OCI-LY3 (cell line): ENCODE data around the gene GSG1L.

Experiments used
- H2AFZ ChIP-seq: fragments of 200-600, 300-600 bp; shearing (Covaris generic); 2 replicates; pipeline ENCODE4 v1.6.0; 2014; ENCODE audit warnings: antibody characterized with exemption, low read depth, low read length
- H3K27ac ChIP-seq: fragments of 200-600, 300-600 bp; sonication (generic); 2 replicates; pipeline ENCODE4 v1.5.1; 2014; ENCODE audit warnings: mild to moderate bottlenecking, low read length, moderate library complexity, mixed read lengths
- H3K27me3 ChIP-seq: fragments of 200-600, 300-600 bp; sonication (generic); 2 replicates; pipeline ENCODE4 v1.6.1; 2014; ENCODE audit warnings: low read depth, low read length, mixed read lengths
- H3K36me3 ChIP-seq: fragments of 200-600, 300-600 bp; sonication (generic); replicated peaks from 2 replicates; pipeline ENCODE3; 2014; ENCODE audit warnings: low read depth, low read length, mixed read lengths
- H3K4me1 ChIP-seq: fragments of 300-600, 200-600 bp; sonication (generic); 2 replicates; pipeline ENCODE4 v1.6.1; 2014; ENCODE audit warnings: low read length, mixed read lengths
- H3K4me2 ChIP-seq: fragments of 200-600, 300-600 bp; sonication (generic); 2 replicates; pipeline ENCODE4 v1.6.1; 2014; ENCODE audit warnings: low read length, mixed read lengths
- H3K4me3 ChIP-seq: fragments of 300-600, 200-600 bp; sonication (generic); 2 replicates; pipeline ENCODE4 v1.5.1; 2014; ENCODE audit warnings: antibody characterized with exemption, mild to moderate bottlenecking, low read length, moderate library complexity
- H3K79me2 ChIP-seq: fragments of 300-600, 200-600 bp; shearing (Covaris generic); 2 replicates; pipeline ENCODE4 v1.6.1; 2014; ENCODE audit warnings: mild to moderate bottlenecking, low read length, mixed read lengths
- H3K9ac ChIP-seq: fragments of 300-600, 200-600 bp; shearing (Covaris generic); 2 replicates; pipeline ENCODE4 v1.6.0; 2014; ENCODE audit warnings: mild to moderate bottlenecking, low read length, moderate library complexity
- H3K9me3 ChIP-seq: fragments of 200-600, 300-600 bp; shearing (Covaris generic); 2 replicates; pipeline ENCODE4 v1.6.1; 2014; ENCODE audit warnings: low read length, mixed read lengths; ENCODE audit not compliant: insufficient read depth
- H4K20me1 ChIP-seq: fragments of 200-600, 300-600 bp; sonication (generic); 2 replicates; pipeline ENCODE4 v1.6.1; 2016; ENCODE audit warnings: low read length, mixed read lengths; ENCODE audit not compliant: insufficient read depth
- EZH2phosphoT487 ChIP-seq: fragments of 200-600 bp; shearing (Covaris generic); IDR thresholded peaks from 2 replicates; pipeline ENCODE4 v1.6.1; 2018; ENCODE audit warnings: antibody characterized with exemption, mixed run types, low read depth
- TF ChIP-seq, protein P1 (sequence below): fragments of 200-600, 300-600 bp; sonication (generic); IDR thresholded peaks from 2 replicates; pipeline ENCODE4 v1.5.1; 2014; ENCODE audit warnings: antibody characterized with exemption, low read length, low read depth

GSG1L gene

DNA sequence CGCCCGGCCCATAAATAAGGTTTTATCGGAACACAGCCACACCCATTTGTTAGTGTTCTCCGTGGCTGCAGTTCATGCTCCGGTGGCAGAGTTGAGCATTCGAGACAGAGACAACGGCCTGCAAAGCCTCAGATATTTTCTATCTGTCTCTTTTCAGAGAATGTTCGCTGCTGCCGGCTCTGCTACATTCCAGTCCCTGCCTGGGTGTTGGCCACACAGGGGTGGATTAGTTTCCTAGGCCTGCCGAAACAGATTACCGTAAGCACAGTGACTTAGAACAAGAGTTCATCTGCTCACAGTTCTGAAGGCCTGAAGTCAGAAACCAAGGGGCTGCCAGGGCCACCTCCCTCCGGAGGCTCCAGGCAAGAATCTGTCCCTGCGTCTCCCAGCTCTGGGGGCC, 19.1 kb upstream of the GSG1L start:
- Histone ChIP-seq H3K4me3 (no peak overlapping the region), H3K27ac (no peak overlapping the region), H3K9me3 (no peaks in the 10 kb centered on the region), H4K20me1 (no peaks in the 10 kb centered on the region), H3K36me3 (no peaks in the 10 kb centered on the region), H3K79me2 (no peaks in the 10 kb centered on the region), H3K27me3 (no peaks in the 10 kb centered on the region), H3K4me2 (no peak overlapping the region), H2AFZ (no peak overlapping the region), H3K4me1 (no peaks in the 10 kb centered on the region), H3K9ac (no peak overlapping the region)
- TF ChIP-seq, protein P1, sequence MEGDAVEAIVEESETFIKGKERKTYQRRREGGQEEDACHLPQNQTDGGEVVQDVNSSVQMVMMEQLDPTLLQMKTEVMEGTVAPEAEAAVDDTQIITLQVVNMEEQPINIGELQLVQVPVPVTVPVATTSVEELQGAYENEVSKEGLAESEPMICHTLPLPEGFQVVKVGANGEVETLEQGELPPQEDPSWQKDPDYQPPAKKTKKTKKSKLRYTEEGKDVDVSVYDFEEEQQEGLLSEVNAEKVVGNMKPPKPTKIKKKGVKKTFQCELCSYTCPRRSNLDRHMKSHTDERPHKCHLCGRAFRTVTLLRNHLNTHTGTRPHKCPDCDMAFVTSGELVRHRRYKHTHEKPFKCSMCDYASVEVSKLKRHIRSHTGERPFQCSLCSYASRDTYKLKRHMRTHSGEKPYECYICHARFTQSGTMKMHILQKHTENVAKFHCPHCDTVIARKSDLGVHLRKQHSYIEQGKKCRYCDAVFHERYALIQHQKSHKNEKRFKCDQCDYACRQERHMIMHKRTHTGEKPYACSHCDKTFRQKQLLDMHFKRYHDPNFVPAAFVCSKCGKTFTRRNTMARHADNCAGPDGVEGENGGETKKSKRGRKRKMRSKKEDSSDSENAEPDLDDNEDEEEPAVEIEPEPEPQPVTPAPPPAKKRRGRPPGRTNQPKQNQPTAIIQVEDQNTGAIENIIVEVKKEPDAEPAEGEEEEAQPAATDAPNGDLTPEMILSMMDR, result no peak
- TF ChIP-seq EZH2phosphoT487, result no peak

DNA sequence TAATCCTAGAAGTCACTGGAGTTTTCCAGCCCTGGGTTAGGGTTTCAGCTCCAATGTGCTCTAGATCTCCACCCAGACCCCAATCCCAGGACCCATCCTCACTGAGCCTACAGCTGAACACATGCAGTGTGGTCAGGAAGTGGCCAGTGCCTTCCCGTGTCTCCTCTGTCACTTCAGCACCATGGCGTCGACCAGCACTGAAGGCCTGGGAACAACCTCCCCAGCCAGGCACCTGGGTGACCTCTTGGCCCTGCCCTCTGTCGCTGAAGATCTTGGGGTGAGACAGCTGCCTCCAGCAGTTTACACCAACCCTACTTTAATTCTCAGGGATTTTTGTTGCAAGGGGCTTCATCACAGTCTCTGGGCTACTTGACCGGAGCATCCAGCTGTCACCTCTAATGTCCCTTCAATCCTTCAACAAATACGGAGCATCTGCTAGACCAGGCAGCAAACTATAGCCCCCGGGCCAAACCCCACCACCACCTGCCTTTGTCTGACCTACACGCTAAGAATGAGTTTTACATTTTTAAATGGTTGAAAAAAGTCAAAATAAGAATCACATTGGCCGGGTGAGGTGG, 18.0 kb upstream of the GSG1L start:
- H3K4me1 ChIP-seq, result no peaks in the 10 kb centered on the region
- no peaks in the 10 kb centered on the region for H3K36me3 ChIP-seq
- TF ChIP-seq, protein P1, result no peak
- TF ChIP-seq EZH2phosphoT487, result no peak
- H4K20me1 ChIP-seq, result no peaks in the 10 kb centered on the region
- H3K4me3 ChIP-seq, result no peak overlapping the region
- H3K27me3 ChIP-seq, result no peaks in the 10 kb centered on the region
- no peak overlapping the region for H3K9ac ChIP-seq
- no peaks in the 10 kb centered on the region for H3K9me3 ChIP-seq
- no peaks in the 10 kb centered on the region for H3K79me2 ChIP-seq
- no peak overlapping the region for H3K27ac ChIP-seq
- H3K4me2 ChIP-seq, result no peak overlapping the region
- H2AFZ ChIP-seq, result no peak overlapping the region

DNA sequence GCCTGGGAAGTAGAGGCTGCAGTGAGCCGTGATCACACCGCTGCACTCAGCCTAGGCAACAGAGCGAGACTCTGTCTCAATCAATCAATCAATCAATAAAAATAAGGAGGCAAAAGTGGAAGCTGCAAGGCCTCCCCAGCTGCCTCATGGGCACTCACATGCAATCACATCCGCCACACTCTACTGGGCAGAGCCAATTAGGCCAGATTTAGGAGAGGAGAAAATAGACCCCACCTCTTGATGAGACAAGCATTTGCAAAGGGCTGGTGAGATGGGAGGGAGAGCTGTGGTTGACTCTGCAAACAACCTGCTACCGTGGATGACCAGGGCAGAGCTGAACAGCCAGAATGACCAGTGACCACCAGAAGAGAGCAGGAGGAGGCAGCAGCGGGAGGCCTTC, 14.7 kb upstream of the GSG1L start:
- H3K9me3 ChIP-seq, result no peaks in the 10 kb centered on the region
- H3K36me3 ChIP-seq, result no peaks in the 10 kb centered on the region
- H4K20me1 ChIP-seq, result no peaks in the 10 kb centered on the region
- no peak overlapping the region for H2AFZ ChIP-seq
- H3K79me2 ChIP-seq, result no peaks in the 10 kb centered on the region
- no peaks in the 10 kb centered on the region for H3K27me3 ChIP-seq
- H3K4me2 ChIP-seq, result no peak overlapping the region
- no peak overlapping the region for H3K27ac ChIP-seq
- no peak overlapping the region for H3K4me3 ChIP-seq
- no peak for TF ChIP-seq EZH2phosphoT487
- TF ChIP-seq, protein P1, result no peak
- H3K9ac ChIP-seq, result no peak overlapping the region
- no peaks in the 10 kb centered on the region for H3K4me1 ChIP-seq

DNA sequence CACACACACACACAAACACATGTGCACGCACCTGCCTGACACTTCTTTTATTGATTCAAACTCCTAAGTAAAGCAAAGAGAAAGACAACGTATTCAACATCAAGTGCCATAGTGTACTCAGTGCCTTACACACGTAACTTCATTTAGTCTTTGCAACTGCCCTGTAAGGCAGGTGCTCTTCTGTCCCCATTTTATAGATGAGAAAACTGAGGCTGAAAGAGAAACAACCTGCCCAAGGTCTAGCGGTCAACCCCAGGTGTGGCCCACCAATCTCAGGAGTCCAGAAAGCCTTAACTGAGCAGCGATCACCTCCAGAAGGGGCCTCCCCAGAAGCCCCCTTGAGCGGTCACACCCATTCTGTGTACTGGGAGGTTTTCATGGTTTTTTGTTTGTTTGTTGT, 10.3 kb upstream of the GSG1L start:
- H2AFZ ChIP-seq, result no peak overlapping the region
- no peak overlapping the region for H3K4me3 ChIP-seq
- no peaks in the 10 kb centered on the region for H4K20me1 ChIP-seq
- peaks cover 8% of the 10 kb centered on the region for H3K27me3 ChIP-seq
- TF ChIP-seq EZH2phosphoT487, result no peak
- TF ChIP-seq, protein P1, result no peak
- no peak overlapping the region for H3K4me2 ChIP-seq
- no peak overlapping the region for H3K9ac ChIP-seq
- H3K4me1 ChIP-seq, result no peaks in the 10 kb centered on the region
- no peak overlapping the region for H3K27ac ChIP-seq
- no peaks in the 10 kb centered on the region for H3K36me3 ChIP-seq
- no peaks in the 10 kb centered on the region for H3K79me2 ChIP-seq
- no peaks in the 10 kb centered on the region for H3K9me3 ChIP-seq
